K562 (cell line): ENCODE measurements around the gene ZBED2. TPM values are rescaled to one million over a fixed set of nuclear protein-coding genes. Genes with fewer than 3 reads are reported as not detected.

Source experiments
- ATAC-seq: fragments of 200-7000 bp; cut with Tn5 transposase; 3 replicates; pipeline ENCODE4 v1.9.1; 2020; ENCODE audit warnings: moderate library complexity
- BruUV-seq: library from RNA; stranded (reverse); fragments of 400-500 nt; replicated peaks from 2 replicates; lab custom pipeline; 2021; lab: Mats Ljungman, UMichigan
- CTCF ChIA-PET: fragments of 300-600 bp; formaldehyde crosslinking; extraction: SDS; loops from one replicate; lab custom pipeline; 2021; ENCODE audit warnings: low intra/inter-chr PET ratio; lab: Yijun Ruan, JAX
- POLR2A ChIA-PET: fragments of 300-600, 350-650 bp; sonication (Branson Sonifier 250); formaldehyde crosslinking; extraction: SDS; loops from one replicate; lab custom pipeline; 2021; ENCODE audit warnings: antibody characterized with exemption, inconsistent platforms; lab: Yijun Ruan, JAX
- DNase-seq, 4 experiments: peaks; one replicate each; pipeline versions ENCODE4 v3.0.0 to v3.0.0-alpha.2; 2011 to 2018; ENCODE audit warnings: low spot score in 3 of 4, mixed read lengths in 3 of 4; ENCODE audit errors: extremely low read depth in 1 of 4
- FAIRE-seq: peaks from 2 replicates; lab custom pipeline; 2011; peaks lifted over from hg19 to GRCh38; lab: Jason Lieb, UNC
- H2AFZ ChIP-seq: 2 replicates; pipeline ENCODE4 v1.6.0; 2011; ENCODE audit warnings: low read depth, low read length, control low read depth, inconsistent platforms
- H3K27ac ChIP-seq: fragments of 200-600 bp; 3 replicates; pipeline ENCODE4 v1.8.0; 2011; ENCODE audit warnings: low read depth, mild to moderate bottlenecking, control low read depth, inconsistent platforms, low read length, moderate library complexity, mixed read lengths; ENCODE audit errors: extremely low read depth
- H3K27me3 ChIP-seq, 2 experiments: fragments of 300-600 bp in 1 of 2; 2 replicates in 1 of 2; 3 replicates in 1 of 2; pipeline versions ENCODE4 v1.6.0 to v1.8.0; 2011; ENCODE audit warnings: inconsistent platforms in 2 of 2, low read length in 2 of 2, mild to moderate bottlenecking in 1 of 2, mixed read lengths in 1 of 2, moderate library complexity in 1 of 2; ENCODE audit not compliant: control insufficient read depth in 2 of 2, insufficient read depth in 2 of 2
- H3K36me3 ChIP-seq: fragments of 300-600 bp; 3 replicates; pipeline ENCODE4 v1.8.0; 2011; ENCODE audit warnings: mild to moderate bottlenecking, low read length, inconsistent platforms; ENCODE audit not compliant: control insufficient read depth, insufficient read depth
- H3K4me1 ChIP-seq, 2 experiments: fragments of 200-600 bp in 1 of 2; replicated peaks in 1 of 2; 2 replicates in 1 of 2; 3 replicates in 1 of 2; pipeline versions ENCODE4 v1.5.1 to v1.8.0; 2011; ENCODE audit warnings: inconsistent platforms in 2 of 2, low read length in 2 of 2, mild to moderate bottlenecking in 1 of 2, mixed read lengths in 1 of 2, moderate library complexity in 1 of 2; ENCODE audit not compliant: control insufficient read depth in 2 of 2, insufficient read depth in 2 of 2
- H3K4me2 ChIP-seq: 2 replicates; pipeline ENCODE4 v1.6.1; 2011; ENCODE audit warnings: low read length, control low read depth, inconsistent platforms, mixed read lengths; ENCODE audit not compliant: insufficient read depth
- H3K4me3 ChIP-seq: fragments of 200-600 bp; sonication (generic), shearing (Covaris generic); 2 replicates; pipeline ENCODE4 v1.5.1; 2016; ENCODE audit warnings: control low read depth, inconsistent platforms
- H3K79me2 ChIP-seq: fragments of 200-600 bp; 3 replicates; pipeline ENCODE4 v1.8.0; 2011; ENCODE audit warnings: low read length, inconsistent platforms; ENCODE audit not compliant: control insufficient read depth, insufficient read depth
- H3K9ac ChIP-seq, 2 experiments: 2 replicates each; pipeline versions ENCODE4 v1.6.0 to v1.6.1; 2011; ENCODE audit warnings: low read depth in 2 of 2, low read length in 2 of 2, control low read depth in 1 of 2, inconsistent platforms in 1 of 2, mild to moderate bottlenecking in 1 of 2, mixed read lengths in 1 of 2; ENCODE audit not compliant: insufficient read depth in 1 of 2
- H3K9me1 ChIP-seq: one replicate; pipeline ENCODE4 v1.6.0; 2011; ENCODE audit warnings: inconsistent platforms, mild to moderate bottlenecking, low read length, moderate library complexity; ENCODE audit not compliant: control insufficient read depth, insufficient read depth
- H3K9me3 ChIP-seq: replicated peaks from 2 replicates; pipeline ENCODE4 v1.5.1; 2011; ENCODE audit warnings: low read depth, low read length, inconsistent platforms; ENCODE audit not compliant: control insufficient read depth, insufficient read depth
- H4K20me1 ChIP-seq: replicated peaks from 2 replicates; pipeline ENCODE4 v1.6.1; 2011; ENCODE audit warnings: low read length, inconsistent platforms, mixed read lengths; ENCODE audit not compliant: control insufficient read depth, insufficient read depth
- CHCHD3 ChIP-seq: fragments of 250-450 bp; sonication (Bioruptor Pico); IDR thresholded peaks from 2 replicates; pipeline ENCODE4 v2.1.2; 2022; ENCODE audit warnings: mild to moderate bottlenecking
- ERF ChIP-seq: fragments of 450-650 bp; formaldehyde crosslinking; IDR thresholded peaks from 2 replicates; pipeline ENCODE4 v1.4.0; 2020; ENCODE audit warnings: mild to moderate bottlenecking, mixed read lengths
- MAFG ChIP-seq: fragments of 450-650 bp; conservative IDR thresholded peaks from 2 replicates; pipeline ENCODE4 v1.6.1; 2016; ENCODE audit warnings: missing genetic modification characterization, missing compliant biosample characterization
- MTF1 ChIP-seq: fragments of 250-450 bp; sonication (Bioruptor Pico); IDR thresholded peaks from 2 replicates; pipeline ENCODE4 v1.9.0; 2021; ENCODE audit warnings: moderate library complexity, mild to moderate bottlenecking, inconsistent platforms, borderline replicate concordance
- ZFP36 ChIP-seq: fragments of 150-350 bp; IDR thresholded peaks from 2 replicates; pipeline ENCODE4 v1.6.1; 2018; ENCODE audit warnings: low read length, low read depth; ENCODE audit not compliant: partially characterized antibody
- WGBS: fragments of 100-300 bp; shearing (Covaris generic); methylation state at CpG from one replicate; pipeline ENCODE4 v1.1.6; 2016; ENCODE audit warnings: low coverage, mixed read lengths; ENCODE audit not compliant: insufficient coverage; ENCODE audit errors: missing lambda C conversion rate; 5-methylcytosine and 5-hydroxymethylcytosine counted together
- in situ Hi-C: fragments of 300-500 bp; cut with MboI; formaldehyde crosslinking; loops from 4 replicates; pipeline ENCODE4 v1.15.0; 2018; ENCODE audit warnings: inconsistent platforms, mixed read lengths
- intact Hi-C: fragments of 100-400 bp; cut with micrococcal nuclease; formaldehyde crosslinking; loops from 2 replicates; pipeline ENCODE4 v1.14.2; 2022
- polyA plus RNA-seq, 8 experiments: library from polyadenylated mRNA; depleted of rRNA in 4 of 8; stranded (reverse) in 5 of 8; unstranded in 3 of 8; fragments of >200 nt; fragmentation: Nextera tagmentation in 2 of 8; fragmentation: Illumina TruSeq in 1 of 8; extraction: Ambion mirVana in 2 of 8; extraction: Trizol in 1 of 8; gene quantifications; 2 replicates each; pipeline versions ENCODE4 v1.2.1 to v1.2.3, GENCODE V29; 2011 to 2014; ENCODE audit warnings: inconsistent platforms in 1 of 8, missing spikeins in 1 of 8
- total RNA-seq, 7 experiments: library from RNA; depleted of rRNA in 6 of 7; stranded (reverse); fragments of >200 nt in 6 of 7; fragmentation: Illumina TruSeq in 2 of 7; extraction: Trizol in 2 of 7; gene quantifications; 2 replicates each; pipeline versions ENCODE4 v1.2.1 to v1.2.3, GENCODE V29; 2011 to 2021; ENCODE audit warnings: low replicate concordance in 1 of 7
- TF ChIP-seq, protein P1 (sequence below), 2 experiments: fragments of 450-650 bp; conservative IDR thresholded peaks; 2 replicates each; pipeline ENCODE4 v1.6.1; 2017; ENCODE audit warnings: mild to moderate bottlenecking in 2 of 2, moderate library complexity in 2 of 2

The ZBED2 gene
- total and polyA plus RNA-seq, 9 of the 15 experiments (the other 6 are each of a cell fraction or from before 2014, with no cell fraction given): 0.11 TPM; not detected in 8

DNA sequence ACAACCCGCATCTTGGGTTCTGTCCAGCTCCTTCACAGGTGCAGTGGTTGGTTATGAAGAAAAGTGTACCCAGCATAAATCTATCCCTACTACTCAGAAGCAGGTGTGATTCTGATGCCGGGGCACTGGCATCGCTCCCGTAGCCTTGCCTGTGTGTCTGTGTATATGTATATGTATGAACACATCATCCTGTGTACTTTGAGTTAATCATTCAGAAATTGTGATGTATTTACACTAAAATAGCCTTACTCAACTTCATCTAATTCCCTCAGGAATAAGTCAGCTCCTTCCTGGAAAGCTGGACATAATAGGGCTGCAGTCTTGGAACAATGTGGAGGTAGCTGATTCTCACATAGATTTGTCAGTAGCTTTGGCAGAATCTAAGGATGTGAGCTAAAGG lies 6.7 kb upstream of the ZBED2 start:
- POLR2A ChIA-PET: no interaction called here
- Histone ChIP-seq H3K9me1 (no peaks in the 10 kb centered on the region), H3K4me2 (no peak overlapping the region), H3K79me2 (no peaks in the 10 kb centered on the region), H3K36me3 (no peaks in the 10 kb centered on the region), H3K4me3 (no peak overlapping the region), H4K20me1 (no peaks in the 10 kb centered on the region), H3K9ac (no peak overlapping the region), H3K4me1 (no peaks in the 10 kb centered on the region), H3K9me3 (no peaks in the 10 kb centered on the region), H2AFZ (no peak overlapping the region), H3K27me3 (no peaks in the 10 kb centered on the region), H3K27ac (no peak overlapping the region)
- intact Hi-C loops: no loop called here
- in situ Hi-C loops: no loop called here
- CTCF ChIA-PET: no interaction called here
- DNase-seq (no peak), ATAC-seq (no peak), FAIRE-seq (no peak)
- WGBS: 2% methylated on average over 4 of the region's 4 CpGs
- no peak for TF ChIP-seq CHCHD3 (CRISPR knock-in tag)
- TF ChIP-seq, protein P1, sequence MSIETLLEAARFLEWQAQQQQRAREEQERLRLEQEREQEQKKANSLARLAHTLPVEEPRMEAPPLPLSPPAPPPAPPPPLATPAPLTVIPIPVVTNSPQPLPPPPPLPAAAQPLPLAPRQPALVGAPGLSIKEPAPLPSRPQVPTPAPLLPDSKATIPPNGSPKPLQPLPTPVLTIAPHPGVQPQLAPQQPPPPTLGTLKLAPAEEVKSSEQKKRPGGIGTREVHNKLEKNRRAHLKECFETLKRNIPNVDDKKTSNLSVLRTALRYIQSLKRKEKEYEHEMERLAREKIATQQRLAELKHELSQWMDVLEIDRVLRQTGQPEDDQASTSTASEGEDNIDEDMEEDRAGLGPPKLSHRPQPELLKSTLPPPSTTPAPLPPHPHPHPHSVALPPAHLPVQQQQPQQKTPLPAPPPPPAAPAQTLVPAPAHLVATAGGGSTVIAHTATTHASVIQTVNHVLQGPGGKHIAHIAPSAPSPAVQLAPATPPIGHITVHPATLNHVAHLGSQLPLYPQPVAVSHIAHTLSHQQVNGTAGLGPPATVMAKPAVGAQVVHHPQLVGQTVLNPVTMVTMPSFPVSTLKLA (conservative IDR thresholded peaks at IDR 0.05): no peak
- no peak for TF ChIP-seq ERF (CRISPR knock-in tag)
- no peak for TF ChIP-seq MAFG (tag)
- TF ChIP-seq ZFP36: no peak
- TF ChIP-seq MTF1: no peak
- BruUV-seq: no TSS peak
